Caco-2 (cell line): ENCODE results near the gene GASK1B. TPM values are rescaled to one million over a fixed set of nuclear protein-coding genes. Genes with fewer than 3 reads are reported as not detected.

Source experiments
- BruUV-seq: library from RNA; stranded (reverse); fragments of 400-500 nt; replicated peaks from 2 replicates; lab custom pipeline; 2021; lab: Mats Ljungman, UMichigan
- CTCF ChIA-PET: fragments of 300-600 bp; sonication (Branson Sonifier 250); formaldehyde crosslinking; loops from one replicate; lab custom pipeline; 2022; ENCODE audit warnings: antibody characterized with exemption; lab: Charles Lee
- POLR2A ChIA-PET: fragments of 300-600 bp; sonication (Branson Sonifier 250); formaldehyde crosslinking; loops from one replicate; lab custom pipeline; 2022; ENCODE audit warnings: antibody characterized with exemption; lab: Charles Lee
- DNase-seq, 2 experiments: peaks; one replicate each; pipeline versions ENCODE4 v3.0.0 to v3.0.0-alpha.2; 2020 to 2022
- H3K27me3 ChIP-seq: replicated peaks from 2 replicates; pipeline ENCODE4 v1.6.0; 2011; ENCODE audit warnings: low read length; ENCODE audit not compliant: control insufficient read depth, insufficient read depth
- H3K36me3 ChIP-seq: 2 replicates; pipeline ENCODE4 v1.5.1; 2011; ENCODE audit warnings: low read length; ENCODE audit not compliant: control insufficient read depth, insufficient read depth
- H3K4me1 ChIP-seq: fragments of 250-450 bp; sonication (Bioruptor Pico); 2 replicates; pipeline ENCODE4 v1.5.1; 2020; ENCODE audit warnings: mild to moderate bottlenecking
- H3K4me3 ChIP-seq: 2 replicates; pipeline ENCODE4 v1.5.1; 2011; ENCODE audit warnings: low read depth, mild to moderate bottlenecking, control low read depth, low read length
- H3K9me3 ChIP-seq: fragments of 250-450 bp; sonication (Bioruptor Pico); 2 replicates; pipeline ENCODE4 v1.5.1; 2020; ENCODE audit warnings: mild to moderate bottlenecking, moderate library complexity
- H3K27ac Mint-ChIP-seq: one replicate; pipeline ENCODE4 v1.8.0; 2022; ENCODE audit warnings: mixed read lengths; ENCODE audit not compliant: unreplicated experiment
- H3K27me3 Mint-ChIP-seq: one replicate; pipeline ENCODE4 v1.8.0; 2022; ENCODE audit warnings: mixed read lengths; ENCODE audit not compliant: insufficient read depth, unreplicated experiment
- H3K36me3 Mint-ChIP-seq: one replicate; pipeline ENCODE4 v1.8.0; 2022; ENCODE audit warnings: mild to moderate bottlenecking, mixed read lengths; ENCODE audit not compliant: insufficient read depth, unreplicated experiment
- H3K4me1 Mint-ChIP-seq: one replicate; pipeline ENCODE4 v1.8.0; 2022; ENCODE audit warnings: low read depth, mixed read lengths; ENCODE audit not compliant: unreplicated experiment
- H3K4me3 Mint-ChIP-seq: one replicate; pipeline ENCODE4 v1.8.0; 2022; ENCODE audit warnings: mild to moderate bottlenecking, moderate library complexity, mixed read lengths; ENCODE audit not compliant: unreplicated experiment
- H3K9me3 Mint-ChIP-seq: one replicate; pipeline ENCODE4 v1.8.0; 2022; ENCODE audit warnings: mixed read lengths; ENCODE audit not compliant: unreplicated experiment
- intact Hi-C: fragments of 100-400 bp; cut with micrococcal nuclease; formaldehyde crosslinking; loops from one replicate; pipeline ENCODE4 v1.10.0; 2022; ENCODE audit not compliant: unreplicated experiment
- total RNA-seq: library from RNA; stranded (reverse); gene quantifications from 2 replicates; pipeline ENCODE4 v1.2.3, GENCODE V29; 2022
- TF ChIP-seq, protein P1 (sequence below), 2 experiments: fragments of 200-600 bp in 1 of 2; IDR thresholded peaks; 1 replicate in 1 of 2; 2 replicates in 1 of 2; pipeline versions ENCODE4 v1.5.1 to v1.8.0; 2011 to 2022; ENCODE audit warnings: antibody characterized with exemption in 1 of 2, control low read depth in 1 of 2, inconsistent platforms in 1 of 2, low read depth in 1 of 2, low read length in 1 of 2, mild to moderate bottlenecking in 1 of 2, moderate library complexity in 1 of 2; ENCODE audit not compliant: insufficient read depth in 1 of 2, severe bottlenecking in 1 of 2, unreplicated experiment in 1 of 2

The GASK1B gene
- total RNA-seq, 1 experiment from 2014 or later: 48.5 TPM

DNA sequence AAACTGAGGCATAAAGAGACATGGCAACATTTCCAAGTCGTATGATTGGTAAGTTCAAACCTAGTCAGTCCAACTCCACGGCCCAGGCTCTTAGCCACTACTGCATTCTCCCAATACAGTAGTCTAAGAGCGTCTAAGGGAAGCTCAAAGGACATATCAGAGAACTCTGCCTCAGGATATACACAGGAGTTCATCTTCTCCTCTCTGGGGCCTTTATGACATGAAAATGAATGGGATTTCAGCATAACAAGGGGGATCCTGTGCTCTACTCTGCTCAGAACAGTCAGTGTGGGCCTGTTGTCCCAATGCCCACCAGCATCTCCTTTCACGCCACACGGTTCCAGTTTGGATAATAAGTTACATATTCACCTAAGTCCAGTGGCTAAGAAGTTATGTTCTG is 4.2 kb downstream of the GASK1B start:
- DNase-seq: no peak
- POLR2A ChIA-PET: no interaction called here
- H3K4me3 Mint-ChIP-seq: peak overlapping the region; percentile 63

DNA sequence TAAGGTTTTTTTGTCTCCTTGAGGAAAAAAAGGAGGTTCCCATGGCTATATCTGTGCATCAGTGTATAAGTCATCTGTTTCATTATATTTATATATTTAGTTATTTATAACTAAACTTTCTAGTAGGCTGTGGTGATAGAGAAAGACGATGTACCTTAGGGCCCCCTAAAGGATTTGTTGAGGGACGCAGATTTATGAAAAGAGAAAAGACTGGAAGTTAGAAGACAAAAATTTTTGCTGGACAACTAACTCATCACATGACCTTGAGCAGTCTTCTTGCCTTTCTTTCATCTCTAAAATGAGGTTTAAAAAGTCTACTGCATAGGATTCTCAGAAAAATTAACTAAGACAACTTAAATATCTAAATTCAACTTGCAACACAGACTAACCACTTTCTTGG is 6.1 kb downstream of the GASK1B start:
- intact Hi-C loops: no loop called here
- Mint-ChIP-seq H3K4me1 (peaks cover 10% of the 10 kb centered on the region), H3K27me3 (no peaks in the 10 kb centered on the region), H3K9me3 (no peaks in the 10 kb centered on the region), H3K4me3 (peak overlapping the region; percentile 31), H3K27ac (no peak overlapping the region), H3K36me3 (peaks cover 32% of the 10 kb centered on the region)
- ChIA-PET POLR2A (no interaction called here), CTCF (no interaction called here)
- TF ChIP-seq, protein P1, sequence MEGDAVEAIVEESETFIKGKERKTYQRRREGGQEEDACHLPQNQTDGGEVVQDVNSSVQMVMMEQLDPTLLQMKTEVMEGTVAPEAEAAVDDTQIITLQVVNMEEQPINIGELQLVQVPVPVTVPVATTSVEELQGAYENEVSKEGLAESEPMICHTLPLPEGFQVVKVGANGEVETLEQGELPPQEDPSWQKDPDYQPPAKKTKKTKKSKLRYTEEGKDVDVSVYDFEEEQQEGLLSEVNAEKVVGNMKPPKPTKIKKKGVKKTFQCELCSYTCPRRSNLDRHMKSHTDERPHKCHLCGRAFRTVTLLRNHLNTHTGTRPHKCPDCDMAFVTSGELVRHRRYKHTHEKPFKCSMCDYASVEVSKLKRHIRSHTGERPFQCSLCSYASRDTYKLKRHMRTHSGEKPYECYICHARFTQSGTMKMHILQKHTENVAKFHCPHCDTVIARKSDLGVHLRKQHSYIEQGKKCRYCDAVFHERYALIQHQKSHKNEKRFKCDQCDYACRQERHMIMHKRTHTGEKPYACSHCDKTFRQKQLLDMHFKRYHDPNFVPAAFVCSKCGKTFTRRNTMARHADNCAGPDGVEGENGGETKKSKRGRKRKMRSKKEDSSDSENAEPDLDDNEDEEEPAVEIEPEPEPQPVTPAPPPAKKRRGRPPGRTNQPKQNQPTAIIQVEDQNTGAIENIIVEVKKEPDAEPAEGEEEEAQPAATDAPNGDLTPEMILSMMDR (IDR thresholded peaks at IDR 0.05; ENCODE audit: insufficient read depth in 1 of 2, low read depth in 1 of 2, low read length in 1 of 2, severe bottlenecking in 1 of 2, unreplicated experiment in 1 of 2): no peak
- no TSS peak for BruUV-seq
- no peaks in the 10 kb centered on the region for H3K27me3 ChIP-seq
- H3K4me1 ChIP-seq: peaks cover 16% of the 10 kb centered on the region
- H3K9me3 ChIP-seq: no peaks in the 10 kb centered on the region
- DNase-seq: no peak
- H3K36me3 ChIP-seq: no peaks in the 10 kb centered on the region
- H3K4me3 ChIP-seq: no peak overlapping the region

More for the DNA sequence above, 4.2 kb downstream of the GASK1B start:
- no peaks in the 10 kb centered on the region for H3K27me3 ChIP-seq
- no peaks in the 10 kb centered on the region for H3K9me3 ChIP-seq
- peaks cover 6% of the 10 kb centered on the region for H3K4me1 Mint-ChIP-seq
- CTCF ChIA-PET: no interaction called here
- TF ChIP-seq, protein P1 (IDR thresholded peaks at IDR 0.05; ENCODE audit: insufficient read depth in 1 of 2, low read depth in 1 of 2, low read length in 1 of 2, severe bottlenecking in 1 of 2, unreplicated experiment in 1 of 2): no peak
- H3K27ac Mint-ChIP-seq: no peak overlapping the region
- H3K9me3 Mint-ChIP-seq: no peaks in the 10 kb centered on the region
- peaks cover 1% of the 10 kb centered on the region; the same call in 1 of the 2 replicates for H3K4me1 ChIP-seq
- no peaks in the 10 kb centered on the region for H3K27me3 Mint-ChIP-seq
- H3K36me3 ChIP-seq: no peaks in the 10 kb centered on the region
- H3K36me3 Mint-ChIP-seq: peaks cover 41% of the 10 kb centered on the region
- H3K4me3 ChIP-seq: peak overlapping the region; percentile 49
- intact Hi-C loops: no loop called here
- BruUV-seq: no TSS peak

DNA sequence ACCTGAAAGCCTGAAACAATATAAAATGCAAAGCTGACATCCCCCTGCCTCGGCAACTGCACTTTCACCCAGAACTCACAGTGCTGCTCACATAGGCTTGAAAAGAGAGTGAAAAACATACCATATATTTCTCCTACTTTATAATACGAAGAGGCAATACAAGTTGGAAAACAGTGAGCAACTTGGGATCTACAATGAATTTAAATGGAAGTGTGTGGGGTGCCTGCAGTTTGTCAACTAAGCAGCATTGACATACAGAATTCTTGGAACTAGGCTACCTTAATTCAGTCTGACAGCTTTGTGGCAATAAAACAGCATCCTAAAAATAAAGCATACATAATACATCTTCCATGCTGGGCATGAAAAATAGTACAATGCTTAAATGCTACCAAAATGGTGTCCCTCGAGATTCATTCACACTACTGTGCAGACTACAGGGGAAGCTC is 8.0 kb downstream of the GASK1B start:
- Mint-ChIP-seq H3K4me1 (peaks cover 20% of the 10 kb centered on the region), H3K27me3 (no peaks in the 10 kb centered on the region), H3K36me3 (peaks cover 27% of the 10 kb centered on the region), H3K9me3 (no peaks in the 10 kb centered on the region), H3K27ac (no peak overlapping the region), H3K4me3 (no peak overlapping the region)
- DNase-seq: no peak
- POLR2A ChIA-PET: no interaction called here
- no peaks in the 10 kb centered on the region for H3K9me3 ChIP-seq
- intact Hi-C loops: no loop called here
- H3K27me3 ChIP-seq: no peaks in the 10 kb centered on the region
- peaks cover 20% of the 10 kb centered on the region for H3K4me1 ChIP-seq
- CTCF ChIA-PET: no interaction called here
- BruUV-seq: no TSS peak
- no peaks in the 10 kb centered on the region for H3K36me3 ChIP-seq
- no peak overlapping the region for H3K4me3 ChIP-seq
- TF ChIP-seq, protein P1 (IDR thresholded peaks at IDR 0.05; ENCODE audit: insufficient read depth in 1 of 2, low read depth in 1 of 2, low read length in 1 of 2, severe bottlenecking in 1 of 2, unreplicated experiment in 1 of 2): no peak
